Suprapubic skin (tissue), 4 donors: ENCODE results near the gene ANKRD39.

ENCODE experiments used
- EP300 ChIP-seq: sonication (generic); formaldehyde crosslinking; IDR thresholded peaks from one replicate; pipeline ENCODE4 v1.6.1; 2017; ENCODE audit warnings: antibody characterized with exemption
- POLR2A ChIP-seq, 2 donors: fragments of 450-650 bp; IDR thresholded peaks; one replicate each; pipeline ENCODE4 v1.6.1; 2017; ENCODE audit warnings: antibody characterized with exemption in 2 of 2, mild to moderate bottlenecking in 2 of 2, moderate library complexity in 2 of 2
- POLR2AphosphoS5 ChIP-seq, 3 donors: sonication (generic); formaldehyde crosslinking; IDR thresholded peaks; one replicate each; pipeline ENCODE4 v1.6.1; 2017; ENCODE audit warnings: antibody characterized with exemption in 3 of 3
- TF ChIP-seq, protein P1 (sequence below), 2 donors: fragments of 200-600 bp in 1 of 2; fragments of 450-650 bp in 1 of 2; sonication (generic) in 1 of 2; IDR thresholded peaks; one replicate each; pipeline ENCODE4 v1.5.1; 2016 to 2019; ENCODE audit warnings: antibody characterized with exemption in 2 of 2, mild to moderate bottlenecking in 1 of 2, moderate library complexity in 1 of 2

DNA sequence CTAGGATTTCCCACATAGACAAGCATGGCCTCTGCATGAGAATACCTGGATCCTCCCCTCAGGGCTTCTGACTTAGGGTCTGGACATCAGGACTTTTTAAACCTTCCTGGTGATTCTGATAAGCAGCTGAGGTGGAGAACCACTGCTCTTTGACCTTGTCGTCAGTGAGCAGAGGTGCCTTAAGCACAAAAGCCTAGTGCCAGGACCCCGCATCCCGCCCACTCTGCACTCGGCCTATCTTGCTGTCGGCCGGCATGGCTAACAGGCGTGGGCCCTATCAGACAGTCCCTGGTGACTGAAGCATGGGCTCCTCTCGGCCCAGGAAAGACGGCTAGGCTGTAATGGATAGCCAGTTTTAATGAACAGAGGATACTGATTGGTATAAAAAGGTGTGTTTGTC lies 20.2 kb downstream of the ANKRD39 start:
- no peak for TF ChIP-seq POLR2AphosphoS5 (IDR thresholded peaks at IDR 0.05)
- TF ChIP-seq, protein P1, sequence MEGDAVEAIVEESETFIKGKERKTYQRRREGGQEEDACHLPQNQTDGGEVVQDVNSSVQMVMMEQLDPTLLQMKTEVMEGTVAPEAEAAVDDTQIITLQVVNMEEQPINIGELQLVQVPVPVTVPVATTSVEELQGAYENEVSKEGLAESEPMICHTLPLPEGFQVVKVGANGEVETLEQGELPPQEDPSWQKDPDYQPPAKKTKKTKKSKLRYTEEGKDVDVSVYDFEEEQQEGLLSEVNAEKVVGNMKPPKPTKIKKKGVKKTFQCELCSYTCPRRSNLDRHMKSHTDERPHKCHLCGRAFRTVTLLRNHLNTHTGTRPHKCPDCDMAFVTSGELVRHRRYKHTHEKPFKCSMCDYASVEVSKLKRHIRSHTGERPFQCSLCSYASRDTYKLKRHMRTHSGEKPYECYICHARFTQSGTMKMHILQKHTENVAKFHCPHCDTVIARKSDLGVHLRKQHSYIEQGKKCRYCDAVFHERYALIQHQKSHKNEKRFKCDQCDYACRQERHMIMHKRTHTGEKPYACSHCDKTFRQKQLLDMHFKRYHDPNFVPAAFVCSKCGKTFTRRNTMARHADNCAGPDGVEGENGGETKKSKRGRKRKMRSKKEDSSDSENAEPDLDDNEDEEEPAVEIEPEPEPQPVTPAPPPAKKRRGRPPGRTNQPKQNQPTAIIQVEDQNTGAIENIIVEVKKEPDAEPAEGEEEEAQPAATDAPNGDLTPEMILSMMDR (IDR thresholded peaks at IDR 0.05), result no peak
- no peak for TF ChIP-seq POLR2A (IDR thresholded peaks at IDR 0.05)
- no peak for TF ChIP-seq EP300
